ENCODE results near the gene SUGP2. TPM values are rescaled to one million over a fixed set of nuclear protein-coding genes. Genes with fewer than 3 reads are reported as not detected.

The SUGP2 gene
- total and polyA plus RNA-seq, 2 experiments from 2014 or later, result 28.8 to 29.7 TPM

GRCh38 chr19:18978616-18979015 lies 54.7 kb downstream of the SUGP2 start:
- H3K9me3 ChIP-seq (ENCODE audit: low read depth), result no peaks in the 10 kb centered on the region
- no peak overlapping the region for H3K4me2 ChIP-seq (ENCODE audit: unreplicated experiment)
- H4K20me1 ChIP-seq (ENCODE audit: insufficient read depth), result no peaks in the 10 kb centered on the region
- in situ Hi-C loops (cut with MboI), result no loop called here
- no peaks in the 10 kb centered on the region for H3K27me3 ChIP-seq (replicated peaks; ENCODE audit: insufficient read depth)
- no peak for DNase-seq
- no peaks in the 10 kb centered on the region for H3K36me3 ChIP-seq (ENCODE audit: low read depth)
- H3F3A ChIP-seq (ENCODE audit: insufficient read depth), result no peaks in the 10 kb centered on the region
- no peak overlapping the region for H3K4me3 ChIP-seq
- H3K9ac ChIP-seq, result no peak overlapping the region
- no peak overlapping the region for H3K27ac ChIP-seq
- TF ChIP-seq EZH2phosphoT487 (IDR thresholded peaks at IDR 0.05; ENCODE audit: insufficient read depth, low read depth) (no peak), EZH2 (IDR thresholded peaks at IDR 0.05; ENCODE audit: insufficient read depth, poor library complexity, severe bottlenecking) (no peak)
- no peak overlapping the region for H2AFZ ChIP-seq
- peaks cover 3% of the 10 kb centered on the region; the same call in 1 of the 2 replicates for H3K4me1 ChIP-seq (ENCODE audit: insufficient read depth)
- H3K79me2 ChIP-seq (ENCODE audit: insufficient read depth), result no peaks in the 10 kb centered on the region
- H3K9me2 ChIP-seq (ENCODE audit: insufficient read depth), result no peaks in the 10 kb centered on the region
- WGBS, 2 experiments (ENCODE audit: low coverage in 1 of 2, low lambda C conversion rate in 2 of 2, missing lambda C conversion rate in 2 of 2), result 88% methylated on average over 7 of the region's 7 CpGs

GRCh38 chr19:18975869-18976268 lies 57.4 kb downstream of the SUGP2 start:
- no peak overlapping the region for H3K4me2 ChIP-seq (ENCODE audit: unreplicated experiment)
- peaks cover 9% of the 10 kb centered on the region; the same call in 1 of the 2 replicates for H3K4me1 ChIP-seq (ENCODE audit: insufficient read depth)
- H3K4me3 ChIP-seq, result no peak overlapping the region
- 89% methylated on average over 10 of the region's 10 CpGs for WGBS, 2 experiments (ENCODE audit: low coverage in 1 of 2, low lambda C conversion rate in 2 of 2, missing lambda C conversion rate in 2 of 2)
- H3K27ac ChIP-seq, result no peak overlapping the region
- no peak for TF ChIP-seq EZH2 (IDR thresholded peaks at IDR 0.05; ENCODE audit: insufficient read depth, poor library complexity, severe bottlenecking)
- no peak for TF ChIP-seq EZH2phosphoT487 (IDR thresholded peaks at IDR 0.05; ENCODE audit: insufficient read depth, low read depth)
- H3K9me2 ChIP-seq (ENCODE audit: insufficient read depth), result no peaks in the 10 kb centered on the region
- in situ Hi-C loops (cut with MboI), result no loop called here
- no peaks in the 10 kb centered on the region for H4K20me1 ChIP-seq (ENCODE audit: insufficient read depth)
- no peak overlapping the region for H2AFZ ChIP-seq
- H3K79me2 ChIP-seq (ENCODE audit: insufficient read depth), result no peaks in the 10 kb centered on the region
- DNase-seq, result no peak
- H3K9me3 ChIP-seq (ENCODE audit: low read depth), result no peaks in the 10 kb centered on the region
- 0 out of 2 replicates have a peak, but pooled peaks cover 3% of the 10 kb centered on the region for H3F3A ChIP-seq (ENCODE audit: insufficient read depth)
- no peaks in the 10 kb centered on the region for H3K36me3 ChIP-seq (ENCODE audit: low read depth)
- H3K27me3 ChIP-seq (replicated peaks; ENCODE audit: insufficient read depth), result no peaks in the 10 kb centered on the region
- no peak overlapping the region for H3K9ac ChIP-seq

- H3K27me3 ChIP-seq (replicated peaks; ENCODE audit: insufficient read depth), result no peaks in the 10 kb centered on the region
- 92 to 100% methylated on average over 3 of the region's 3 CpGs for WGBS, 2 experiments (ENCODE audit: low coverage in 1 of 2, low lambda C conversion rate in 2 of 2, missing lambda C conversion rate in 2 of 2)
- in situ Hi-C loops (cut with MboI), result no loop called here
Observed at GRCh38 chr19:18975011-18975410, 58.3 kb downstream of the SUGP2 start.

GRCh38 chr19:18972851-18973250 lies 60.5 kb downstream of the SUGP2 start:
- no peak overlapping the region for H3K9ac ChIP-seq
- TF ChIP-seq EZH2phosphoT487 (IDR thresholded peaks at IDR 0.05; ENCODE audit: insufficient read depth, low read depth), result no peak
- no peak for TF ChIP-seq EZH2 (IDR thresholded peaks at IDR 0.05; ENCODE audit: insufficient read depth, poor library complexity, severe bottlenecking)
- WGBS, 2 experiments (ENCODE audit: low coverage in 1 of 2, low lambda C conversion rate in 2 of 2, missing lambda C conversion rate in 2 of 2), result 78 to 82% methylated on average over 5 of the region's 5 CpGs
- 0 out of 2 replicates have a peak overlapping the region, but pooled peaks have one; percentile 9 for H3K27ac ChIP-seq
- H3K9me3 ChIP-seq (ENCODE audit: low read depth), result no peaks in the 10 kb centered on the region
- H3K4me1 ChIP-seq (ENCODE audit: insufficient read depth), result peaks cover 23% of the 10 kb centered on the region
- H3K79me2 ChIP-seq (ENCODE audit: insufficient read depth), result no peaks in the 10 kb centered on the region
- no peak overlapping the region for H3K4me2 ChIP-seq (ENCODE audit: unreplicated experiment)
- no peak overlapping the region for H2AFZ ChIP-seq
- H3K36me3 ChIP-seq (ENCODE audit: low read depth), result no peaks in the 10 kb centered on the region
- no peak for DNase-seq
- no peaks in the 10 kb centered on the region for H4K20me1 ChIP-seq (ENCODE audit: insufficient read depth)
- H3K27me3 ChIP-seq (replicated peaks; ENCODE audit: insufficient read depth), result no peaks in the 10 kb centered on the region
- in situ Hi-C loops (cut with MboI), result no loop called here
- no peak overlapping the region for H3K4me3 ChIP-seq
- H3F3A ChIP-seq (ENCODE audit: insufficient read depth), result peaks cover 19% of the 10 kb centered on the region
- no peaks in the 10 kb centered on the region for H3K9me2 ChIP-seq (ENCODE audit: insufficient read depth)

More at GRCh38 chr19:18975011-18975410, 58.3 kb downstream of the SUGP2 start:
- H3K9me3 ChIP-seq (ENCODE audit: low read depth), result no peaks in the 10 kb centered on the region
- H4K20me1 ChIP-seq (ENCODE audit: insufficient read depth), result no peaks in the 10 kb centered on the region
- H3K9me2 ChIP-seq (ENCODE audit: insufficient read depth), result no peaks in the 10 kb centered on the region
- peaks cover 16% of the 10 kb centered on the region for H3K4me1 ChIP-seq (ENCODE audit: insufficient read depth)
- DNase-seq, result peak; percentile 69
- peaks cover 10% of the 10 kb centered on the region for H3F3A ChIP-seq (ENCODE audit: insufficient read depth)
- H2AFZ ChIP-seq, result no peak overlapping the region
- no peak overlapping the region for H3K4me2 ChIP-seq (ENCODE audit: unreplicated experiment)
- H3K9ac ChIP-seq, result no peak overlapping the region
- TF ChIP-seq EZH2 (IDR thresholded peaks at IDR 0.05; ENCODE audit: insufficient read depth, poor library complexity, severe bottlenecking) (no peak), EZH2phosphoT487 (IDR thresholded peaks at IDR 0.05; ENCODE audit: insufficient read depth, low read depth) (no peak)
- H3K27ac ChIP-seq, result peak overlapping the region; percentile 35
- no peak overlapping the region for H3K4me3 ChIP-seq
- no peaks in the 10 kb centered on the region for H3K36me3 ChIP-seq (ENCODE audit: low read depth)
- no peaks in the 10 kb centered on the region for H3K79me2 ChIP-seq (ENCODE audit: insufficient read depth)

Measured in GM23248 (cell line).